Right lobe of liver (tissue), 4 donors: ENCODE measurements around the gene SLC1A2.

Source experiments
- CTCF ChIP-seq, 4 donors: fragments of 200-600 bp in 3 of 4; fragments of 450-650 bp in 1 of 4; IDR thresholded peaks; one replicate each; pipeline versions ENCODE4 v1.5.1 to v1.8.0; 2016 to 2022; ENCODE audit warnings: antibody characterized with exemption in 4 of 4, mild to moderate bottlenecking in 2 of 4
- POLR2A ChIP-seq: fragments of 450-650 bp; IDR thresholded peaks from one replicate; pipeline ENCODE4 v1.6.1; 2017; ENCODE audit warnings: antibody characterized with exemption, mild to moderate bottlenecking
- donor health status: DM: no; HTN: no; CAD: no.
- donor health status: DM: no; HTN: no; CAD: no.
- donor health status: DM: no; HTN: yes; CAD: no.

GRCh38 chr11:35334385-35335090, 84.8 kb downstream of the SLC1A2 start:
- no peak for TF ChIP-seq CTCF (IDR thresholded peaks at IDR 0.05)
- TF ChIP-seq POLR2A: no peak
